ENCODE data around the gene ARHGAP22. TPM values are rescaled to one million over a fixed set of nuclear protein-coding genes. Genes with fewer than 3 reads are reported as not detected.

Gene ARHGAP22
- total and polyA plus RNA-seq, 2 of the 4 experiments (the other 2 are of a cell fraction), result 28.3 to 30.2 TPM

GRCh38 chr10:48489099-48489498 lies 115.8 kb downstream of the ARHGAP22 start:
- ATAC-seq (ENCODE audit: low read depth), result no peak
- POLR2A ChIA-PET (ENCODE audit: unreplicated experiment), result no interaction called here
- BruUV-seq (replicated peaks), result no TSS peak
- Histone ChIP-seq H3K9me1 (ENCODE audit: insufficient read depth, low read length) (peaks cover 19% of the 10 kb centered on the region), H3K4ac (ENCODE audit: low read depth, low read length) (no peak overlapping the region), H2AK9ac (replicated peaks; ENCODE audit: low read depth, low read length, poor library complexity) (no peak overlapping the region), H3K56ac (ENCODE audit: extremely low read depth, insufficient read depth, low read length) (no peak overlapping the region), H3K4me3 (ENCODE audit: insufficient read depth, low read depth, low read length) (no peak overlapping the region), H3K4me2 (ENCODE audit: low read depth, low read length) (no peak overlapping the region), H2BK120ac (ENCODE audit: low read depth, low read length) (no peak overlapping the region), H3K4me1 (ENCODE audit: control insufficient read depth, insufficient read depth, low read length) (peaks cover 4% of the 10 kb centered on the region; the same call in 1 of the 2 replicates), H4K20me1 (ENCODE audit: insufficient read depth, low read length) (peaks cover 16% of the 10 kb centered on the region; the same call in 1 of the 2 replicates), H2BK20ac (ENCODE audit: low read depth, low read length) (no peak overlapping the region), H4K91ac (ENCODE audit: insufficient read depth, low read depth, low read length) (no peak overlapping the region), H3K36me3 (ENCODE audit: control insufficient read depth, insufficient read depth, low read length) (no peaks in the 10 kb centered on the region), H2AFZ (replicated peaks; ENCODE audit: low read length, poor library complexity) (no peak overlapping the region), H4K8ac (ENCODE audit: low read depth in 2 of 2, low read length in 2 of 2) (no peak overlapping the region), H2BK5ac (ENCODE audit: low read depth, low read length, poor library complexity, severe bottlenecking) (no peak overlapping the region), H3K14ac (replicated peaks; ENCODE audit: low read depth, low read length) (no peak overlapping the region), H3K9ac (ENCODE audit: low read depth, low read length) (no peak overlapping the region), H3K18ac (ENCODE audit: low read depth, low read length) (no peak overlapping the region), H3K27me3 (ENCODE audit: control insufficient read depth, insufficient read depth, low read length) (no peaks in the 10 kb centered on the region), H2AK5ac (ENCODE audit: low read depth, low read length) (no peak overlapping the region), H3K79me1 (ENCODE audit: low read depth in 1 of 2, low read length in 2 of 2) (peaks cover 21 to 59% of the 10 kb centered on the region in 2 experiments), H4K5ac (ENCODE audit: low read depth, low read length) (no peak overlapping the region), H2BK15ac (ENCODE audit: low read depth, low read length) (no peak overlapping the region), H3K27ac (ENCODE audit: insufficient read depth, low read length) (no peak overlapping the region), H3K23ac (ENCODE audit: low read depth, low read length) (no peak overlapping the region), H3K9me3 (ENCODE audit: control insufficient read depth, insufficient read depth, low read length) (no peaks in the 10 kb centered on the region)
- dilution Hi-C loops (cut with HindIII; ENCODE audit: low sequenced_read_pairs, unreplicated experiment) (no loop called here), in situ Hi-C loops (cut with MboI; ENCODE audit: low sequenced_read_pairs) (no loop called here), intact Hi-C loops (cut with micrococcal nuclease) (no loop called here)
- no CpG with 5 or more reads among the region's 1 CpG for WGBS, 2 experiments (ENCODE audit: extremely low coverage in 2 of 2, insufficient read length in 1 of 2)
- CTCF ChIA-PET, result no interaction called here
- TF ChIP-seq CHD1 (IDR thresholded peaks at IDR 0.05; ENCODE audit: low read depth, low read length) (no peak), NFE2L2 (IDR thresholded peaks at IDR 0.05; ENCODE audit: low read depth, low read length) (no peak)
- DNase-seq, result no peak

Measured in IMR-90 (cell line).